ENCODE results near the gene CTAG2. TPM values are rescaled to one million over a fixed set of nuclear protein-coding genes. Genes with fewer than 3 reads are reported as not detected.

The CTAG2 gene
- total and polyA plus RNA-seq, 2 donors (not counting 3 experiments of a cell fraction or from before 2014, with no cell fraction given) = not detected

- intact Hi-C loops (cut with micrococcal nuclease) = no loop called here
- dilution Hi-C loops (cut with MboI; ENCODE audit: extremely low pct_ligation_motif_present, low sequenced_read_pairs) = no loop called here
Measured at GRCh38 chrX:154661899-154662298, 8.5 kb upstream of the CTAG2 start.

DNA sequence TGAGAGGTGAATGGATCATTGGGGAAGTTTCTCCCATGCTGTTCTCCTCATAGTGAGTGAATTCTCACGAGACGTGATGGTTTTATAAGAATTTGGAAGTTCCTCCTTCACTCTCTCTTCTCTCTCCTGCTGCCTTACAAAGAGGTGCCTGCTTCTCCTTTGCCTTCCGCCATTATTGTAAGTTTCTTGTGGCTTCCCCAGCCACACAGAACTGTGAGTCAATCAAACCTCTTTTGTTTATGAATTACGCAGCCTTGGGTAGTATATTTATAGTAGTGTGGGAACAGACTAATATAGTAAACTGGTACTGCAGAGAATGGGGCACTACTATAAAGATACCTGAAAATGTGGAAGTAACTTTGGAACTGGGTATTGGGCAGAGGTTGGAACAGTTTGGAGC, 7.8 kb upstream of the CTAG2 start:
- Histone ChIP-seq H3K27me3 (ENCODE audit: control insufficient read depth in 2 of 2, insufficient read depth in 2 of 2, low read length in 2 of 2) (peaks cover 0 to 1% of the 10 kb centered on the region in 2 experiments), H4K20me1 (replicated peaks; ENCODE audit: control insufficient read depth, extremely low read depth, insufficient read depth, low read length) (no peaks in the 10 kb centered on the region), H3K27ac (ENCODE audit: insufficient read depth, low read depth, low read length) (no peak overlapping the region), H3K9ac (replicated peaks; ENCODE audit: extremely low read depth, insufficient read depth, low read length) (no peak overlapping the region), H3K4me1 (ENCODE audit: control insufficient read depth, extremely low read depth, insufficient read depth, low read length) (no peaks in the 10 kb centered on the region), H3K4me3 (replicated peaks in 1 of 3; ENCODE audit: insufficient read depth in 1 of 3, low read depth in 1 of 3, low read length in 3 of 3) (no peak overlapping the region), H3K9me1 (replicated peaks; ENCODE audit: control insufficient read depth, extremely low read depth, insufficient read depth, low read length) (no peaks in the 10 kb centered on the region), H3K9me3 (replicated peaks; ENCODE audit: control insufficient read depth, insufficient read depth, low read length) (no peaks in the 10 kb centered on the region), H3K36me3 (ENCODE audit: control insufficient read depth in 2 of 2, extremely low read depth in 1 of 2, insufficient read depth in 2 of 2, low read length in 2 of 2) (no peaks in the 10 kb centered on the region), H2AFZ (ENCODE audit: low read depth, low read length) (no peak overlapping the region), H3K79me2 (ENCODE audit: control insufficient read depth, insufficient read depth, low read length) (no peaks in the 10 kb centered on the region), H3K4me2 (ENCODE audit: insufficient read depth, low read length) (no peak overlapping the region)
- CTCF ChIA-PET = no interaction called here
- intact Hi-C loops (cut with micrococcal nuclease) = no loop called here
- TF ChIP-seq FOS (IDR thresholded peaks at IDR 0.05; ENCODE audit: borderline replicate concordance, insufficient read depth, low read length) (no peak), MYC (IDR thresholded peaks at IDR 0.05; ENCODE audit: low read depth, low read length) (no peak), JUN (IDR thresholded peaks at IDR 0.05; ENCODE audit: borderline replicate concordance, insufficient read depth, insufficient read length, low read depth) (no peak), POLR2A (IDR thresholded peaks at IDR 0.05; ENCODE audit: low read depth, low read length) (no peak), POLR2AphosphoS5 (IDR thresholded peaks at IDR 0.05; ENCODE audit: insufficient read depth, low read depth, low read length) (no peak), EZH2 (IDR thresholded peaks at IDR 0.05; ENCODE audit: borderline replicate concordance, low read depth, low read length, severe bottlenecking) (no peak), GATA2 (IDR thresholded peaks at IDR 0.05; ENCODE audit: insufficient read depth, insufficient read length, low read depth, low read length) (no peak)
- TF ChIP-seq, protein P1, sequence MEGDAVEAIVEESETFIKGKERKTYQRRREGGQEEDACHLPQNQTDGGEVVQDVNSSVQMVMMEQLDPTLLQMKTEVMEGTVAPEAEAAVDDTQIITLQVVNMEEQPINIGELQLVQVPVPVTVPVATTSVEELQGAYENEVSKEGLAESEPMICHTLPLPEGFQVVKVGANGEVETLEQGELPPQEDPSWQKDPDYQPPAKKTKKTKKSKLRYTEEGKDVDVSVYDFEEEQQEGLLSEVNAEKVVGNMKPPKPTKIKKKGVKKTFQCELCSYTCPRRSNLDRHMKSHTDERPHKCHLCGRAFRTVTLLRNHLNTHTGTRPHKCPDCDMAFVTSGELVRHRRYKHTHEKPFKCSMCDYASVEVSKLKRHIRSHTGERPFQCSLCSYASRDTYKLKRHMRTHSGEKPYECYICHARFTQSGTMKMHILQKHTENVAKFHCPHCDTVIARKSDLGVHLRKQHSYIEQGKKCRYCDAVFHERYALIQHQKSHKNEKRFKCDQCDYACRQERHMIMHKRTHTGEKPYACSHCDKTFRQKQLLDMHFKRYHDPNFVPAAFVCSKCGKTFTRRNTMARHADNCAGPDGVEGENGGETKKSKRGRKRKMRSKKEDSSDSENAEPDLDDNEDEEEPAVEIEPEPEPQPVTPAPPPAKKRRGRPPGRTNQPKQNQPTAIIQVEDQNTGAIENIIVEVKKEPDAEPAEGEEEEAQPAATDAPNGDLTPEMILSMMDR (IDR thresholded peaks at IDR 0.05; ENCODE audit: extremely low read depth in 1 of 2, insufficient read depth in 1 of 2, low read depth in 1 of 2, low read length in 2 of 2) = no peak
- TF ChIP-seq, protein P2, sequence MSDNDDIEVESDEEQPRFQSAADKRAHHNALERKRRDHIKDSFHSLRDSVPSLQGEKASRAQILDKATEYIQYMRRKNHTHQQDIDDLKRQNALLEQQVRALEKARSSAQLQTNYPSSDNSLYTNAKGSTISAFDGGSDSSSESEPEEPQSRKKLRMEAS (IDR thresholded peaks at IDR 0.05; ENCODE audit: insufficient read depth, insufficient read length) = no peak
- DNase-seq (ENCODE audit: low read depth, low spot score) (no peak), FAIRE-seq (peak; percentile 31)
- POLR2A ChIA-PET = no interaction called here
- BruUV-seq (replicated peaks) = no TSS peak
- dilution Hi-C loops (cut with MboI; ENCODE audit: extremely low pct_ligation_motif_present, low sequenced_read_pairs) = no loop called here

More at GRCh38 chrX:154661899-154662298, 8.5 kb upstream of the CTAG2 start:
- no TSS peak for BruUV-seq (replicated peaks)
- Histone ChIP-seq H3K4me3 (replicated peaks in 1 of 3; ENCODE audit: insufficient read depth in 1 of 3, low read depth in 1 of 3, low read length in 3 of 3) (no peak overlapping the region), H3K27ac (ENCODE audit: insufficient read depth, low read depth, low read length) (no peak overlapping the region), H3K27me3 (ENCODE audit: control insufficient read depth in 2 of 2, insufficient read depth in 2 of 2, low read length in 2 of 2) (peaks cover 0 to 1% of the 10 kb centered on the region in 2 experiments), H3K79me2 (ENCODE audit: control insufficient read depth, insufficient read depth, low read length) (no peaks in the 10 kb centered on the region), H3K9me3 (replicated peaks; ENCODE audit: control insufficient read depth, insufficient read depth, low read length) (no peaks in the 10 kb centered on the region), H3K9me1 (replicated peaks; ENCODE audit: control insufficient read depth, extremely low read depth, insufficient read depth, low read length) (no peaks in the 10 kb centered on the region), H3K4me2 (ENCODE audit: insufficient read depth, low read length) (no peak overlapping the region), H3K4me1 (ENCODE audit: control insufficient read depth, extremely low read depth, insufficient read depth, low read length) (no peaks in the 10 kb centered on the region), H4K20me1 (replicated peaks; ENCODE audit: control insufficient read depth, extremely low read depth, insufficient read depth, low read length) (no peaks in the 10 kb centered on the region), H3K9ac (replicated peaks; ENCODE audit: extremely low read depth, insufficient read depth, low read length) (no peak overlapping the region), H2AFZ (ENCODE audit: low read depth, low read length) (no peak overlapping the region), H3K36me3 (ENCODE audit: control insufficient read depth in 2 of 2, extremely low read depth in 1 of 2, insufficient read depth in 2 of 2, low read length in 2 of 2) (no peaks in the 10 kb centered on the region)
- no peak for FAIRE-seq
- no peak for DNase-seq (ENCODE audit: low read depth, low spot score)
- CTCF ChIA-PET = no interaction called here
- TF ChIP-seq GATA2 (IDR thresholded peaks at IDR 0.05; ENCODE audit: insufficient read depth, insufficient read length, low read depth, low read length) (no peak), MYC (IDR thresholded peaks at IDR 0.05; ENCODE audit: low read depth, low read length) (no peak)
- TF ChIP-seq, protein P1 (IDR thresholded peaks at IDR 0.05; ENCODE audit: extremely low read depth in 1 of 2, insufficient read depth in 1 of 2, low read depth in 1 of 2, low read length in 2 of 2) = no peak
- POLR2A ChIA-PET = no interaction called here
